ENCODE measurements around the gene RYR1. TPM values are rescaled to one million over a fixed set of nuclear protein-coding genes. Genes with fewer than 3 reads are reported as not detected.

Gene RYR1
- total RNA-seq, 4 donors from 2014 or later, result 0.54 to 1.6 (median 0.61) TPM

DNA sequence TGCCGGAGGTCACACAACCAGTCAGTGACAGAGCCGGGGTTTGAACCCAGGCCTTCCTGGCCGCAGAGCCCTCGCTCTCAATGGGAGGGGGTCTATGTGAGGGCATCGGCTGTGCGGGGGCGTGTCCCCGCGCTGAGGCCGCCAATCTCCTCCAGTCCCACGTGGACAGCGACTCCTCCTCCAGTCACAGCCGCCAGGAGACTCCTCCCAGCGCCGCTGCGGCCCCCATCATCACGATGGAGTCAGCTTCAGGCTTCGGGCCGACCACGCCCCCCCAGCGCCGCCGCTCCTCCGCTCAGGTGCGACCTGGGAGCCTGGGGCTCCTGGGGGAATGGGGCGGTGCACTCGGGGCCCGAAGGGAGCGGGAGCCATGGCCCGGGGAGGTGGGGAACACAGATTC lies 39.0 kb upstream of the RYR1 start:
- Histone ChIP-seq H3K27ac (no peak overlapping the region), H3K4me3 (replicated peaks in 1 of 3) (no peak overlapping the region), H3K4me1 (peaks cover 0 to 5% of the 10 kb centered on the region in 2 donors), H3K9me3 (no peaks in the 10 kb centered on the region), H3K36me3 (no peaks in the 10 kb centered on the region), H3K27me3 (no peaks in the 10 kb centered on the region)
- intact Hi-C loops (cut with DNase I), result no loop called here
- no peak for DNase-seq
- TF ChIP-seq, protein P1, sequence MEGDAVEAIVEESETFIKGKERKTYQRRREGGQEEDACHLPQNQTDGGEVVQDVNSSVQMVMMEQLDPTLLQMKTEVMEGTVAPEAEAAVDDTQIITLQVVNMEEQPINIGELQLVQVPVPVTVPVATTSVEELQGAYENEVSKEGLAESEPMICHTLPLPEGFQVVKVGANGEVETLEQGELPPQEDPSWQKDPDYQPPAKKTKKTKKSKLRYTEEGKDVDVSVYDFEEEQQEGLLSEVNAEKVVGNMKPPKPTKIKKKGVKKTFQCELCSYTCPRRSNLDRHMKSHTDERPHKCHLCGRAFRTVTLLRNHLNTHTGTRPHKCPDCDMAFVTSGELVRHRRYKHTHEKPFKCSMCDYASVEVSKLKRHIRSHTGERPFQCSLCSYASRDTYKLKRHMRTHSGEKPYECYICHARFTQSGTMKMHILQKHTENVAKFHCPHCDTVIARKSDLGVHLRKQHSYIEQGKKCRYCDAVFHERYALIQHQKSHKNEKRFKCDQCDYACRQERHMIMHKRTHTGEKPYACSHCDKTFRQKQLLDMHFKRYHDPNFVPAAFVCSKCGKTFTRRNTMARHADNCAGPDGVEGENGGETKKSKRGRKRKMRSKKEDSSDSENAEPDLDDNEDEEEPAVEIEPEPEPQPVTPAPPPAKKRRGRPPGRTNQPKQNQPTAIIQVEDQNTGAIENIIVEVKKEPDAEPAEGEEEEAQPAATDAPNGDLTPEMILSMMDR (IDR thresholded peaks at IDR 0.05), result no peak
- TF ChIP-seq POLR2A (IDR thresholded peaks at IDR 0.05), result no peak
- WGBS, 2 donors, result 2 to 21% methylated on average over 7 to 9 of the region's 30 CpGs

DNA sequence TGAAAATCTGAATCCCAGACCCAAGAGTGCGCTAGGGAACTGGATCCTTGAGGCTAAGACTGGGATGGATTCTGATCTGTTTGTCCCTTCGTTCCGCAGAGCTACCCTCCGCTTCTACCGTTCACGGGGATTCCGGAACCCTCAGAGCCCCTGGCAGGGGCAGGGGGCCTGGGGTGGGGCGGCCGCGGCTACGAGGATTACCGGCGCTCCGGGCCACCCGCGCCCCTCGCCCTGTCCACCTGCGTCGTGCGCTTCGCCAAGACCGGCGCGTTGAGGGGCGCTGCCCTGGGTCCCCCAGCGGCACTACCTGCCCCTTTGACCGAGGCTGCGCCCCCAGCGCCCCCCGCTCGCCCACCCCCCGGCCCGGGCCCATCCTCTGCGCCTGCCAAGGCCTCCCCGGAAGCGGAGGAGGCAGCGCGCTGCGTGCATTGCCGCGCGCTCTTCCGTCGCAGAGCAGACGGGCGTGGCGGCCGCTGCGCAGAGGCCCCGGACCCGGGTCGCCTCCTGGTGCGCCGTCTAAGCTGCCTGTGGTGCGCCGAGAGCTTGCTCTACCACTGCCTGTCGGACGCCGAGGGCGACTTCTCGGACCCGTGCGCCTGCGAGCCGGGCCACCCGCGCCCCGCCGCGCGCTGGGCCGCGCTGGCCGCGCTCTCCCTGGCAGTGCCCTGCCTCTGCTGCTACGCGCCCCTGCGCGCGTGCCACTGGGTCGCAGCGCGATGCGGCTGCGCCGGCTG lies 37.9 kb upstream of the RYR1 start:
- no peak overlapping the region for H3K4me3 ChIP-seq (replicated peaks in 1 of 3)
- no peaks in the 10 kb centered on the region for H3K36me3 ChIP-seq
- no peaks in the 10 kb centered on the region for H3K27me3 ChIP-seq
- WGBS, 2 donors, result 10 to 30% methylated on average over 6 to 36 of the region's 86 CpGs
- DNase-seq, result no peak
- TF ChIP-seq, protein P1 (IDR thresholded peaks at IDR 0.05), result no peak
- TF ChIP-seq POLR2A (IDR thresholded peaks at IDR 0.05), result no peak
- peaks cover 0 to 4% of the 10 kb centered on the region in 2 donors for H3K4me1 ChIP-seq
- no peaks in the 10 kb centered on the region for H3K9me3 ChIP-seq
- intact Hi-C loops (cut with DNase I), result no loop called here
- no peak overlapping the region for H3K27ac ChIP-seq

DNA sequence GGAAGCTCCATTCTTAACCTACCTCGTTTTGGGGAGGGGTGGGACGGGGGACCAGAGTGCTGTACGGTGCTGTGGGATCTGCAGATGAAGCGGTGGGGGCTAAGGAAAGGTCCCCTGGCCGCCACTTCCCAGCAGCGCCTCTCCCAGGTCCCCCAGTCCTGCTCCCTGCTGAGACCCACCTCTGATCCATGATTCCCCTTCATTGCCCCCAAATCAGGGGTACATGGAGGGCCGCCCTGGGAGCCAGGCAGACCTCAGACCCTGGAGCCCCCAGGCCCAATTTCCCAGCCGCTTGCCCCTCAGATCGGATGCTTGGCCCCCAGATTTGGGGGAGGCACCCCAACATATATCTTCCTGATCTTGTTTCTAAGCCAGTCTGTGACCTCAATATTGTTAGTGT lies 34.4 kb upstream of the RYR1 start:
- TF ChIP-seq, protein P1 (IDR thresholded peaks at IDR 0.05), result no peak
- TF ChIP-seq POLR2A (IDR thresholded peaks at IDR 0.05), result no peak
- no peak overlapping the region for H3K4me3 ChIP-seq (replicated peaks in 1 of 3)
- no peak overlapping the region for H3K27ac ChIP-seq
- no peaks in the 10 kb centered on the region for H3K9me3 ChIP-seq
- intact Hi-C loops (cut with DNase I), result no loop called here
- WGBS, 2 donors, result 45 to 50% methylated on average over 7 to 9 of the region's 9 CpGs
- H3K36me3 ChIP-seq, result no peaks in the 10 kb centered on the region
- H3K4me1 ChIP-seq, result peaks cover 5 to 9% of the 10 kb centered on the region in 2 donors
- no peak for DNase-seq
- no peaks in the 10 kb centered on the region for H3K27me3 ChIP-seq

DNA sequence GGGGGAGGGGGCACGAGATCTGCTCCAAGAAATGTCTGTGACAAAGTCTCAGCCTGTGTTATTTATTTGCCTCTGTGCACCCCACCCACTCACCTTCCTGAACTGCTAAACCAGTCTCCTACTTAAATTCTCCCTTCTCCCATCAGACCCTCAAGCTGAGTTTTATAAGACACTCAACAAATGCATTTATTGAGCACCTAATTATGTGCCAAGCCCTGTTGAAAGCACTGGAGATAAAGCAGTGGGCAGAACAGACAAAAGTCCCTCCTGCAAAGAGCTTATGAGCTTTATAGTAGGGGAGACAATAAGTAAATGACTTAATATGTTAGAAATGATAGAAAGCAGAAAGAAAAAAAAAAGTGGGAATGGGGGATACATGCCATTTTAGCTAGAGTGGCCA lies 34.0 kb upstream of the RYR1 start:
- Histone ChIP-seq H3K27ac (no peak overlapping the region), H3K36me3 (no peaks in the 10 kb centered on the region), H3K27me3 (no peaks in the 10 kb centered on the region), H3K4me3 (replicated peaks in 1 of 3) (no peak overlapping the region), H3K4me1 (peaks cover 5 to 8% of the 10 kb centered on the region in 2 donors), H3K9me3 (no peaks in the 10 kb centered on the region)
- no peak for TF ChIP-seq POLR2A (IDR thresholded peaks at IDR 0.05)
- TF ChIP-seq, protein P1 (IDR thresholded peaks at IDR 0.05), result no peak
- intact Hi-C loops (cut with DNase I), result no loop called here
- WGBS, 2 donors, result 86 to 93% methylated on average over 1 of the region's 1 CpG
- no peak for DNase-seq

DNA sequence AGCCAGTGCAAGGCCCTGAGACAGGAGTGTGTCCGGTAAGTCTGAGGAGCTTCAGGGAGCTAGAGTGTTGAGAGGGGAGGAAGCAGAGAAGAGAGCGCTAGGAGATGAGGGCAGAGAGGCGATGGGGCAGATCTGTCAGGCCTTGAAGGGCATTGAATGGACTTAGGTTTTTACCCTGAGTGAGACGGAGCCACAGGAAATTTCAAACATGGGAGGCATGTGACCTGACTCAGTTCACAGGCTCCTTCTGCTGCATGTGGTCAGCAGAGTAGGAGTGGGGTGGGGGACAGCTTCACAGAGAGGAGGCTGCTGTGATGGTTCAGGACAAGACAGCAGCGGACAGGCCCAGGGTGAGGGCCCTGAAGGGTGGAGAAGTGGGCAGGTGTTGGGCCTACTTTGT lies 33.1 kb upstream of the RYR1 start:
- Histone ChIP-seq H3K27ac (no peak overlapping the region), H3K9me3 (no peaks in the 10 kb centered on the region), H3K4me1 (peaks cover 5 to 7% of the 10 kb centered on the region in 2 donors), H3K27me3 (no peaks in the 10 kb centered on the region), H3K4me3 (replicated peaks in 1 of 3) (no peak overlapping the region), H3K36me3 (no peaks in the 10 kb centered on the region)
- no peak for TF ChIP-seq POLR2A (IDR thresholded peaks at IDR 0.05)
- TF ChIP-seq, protein P1 (IDR thresholded peaks at IDR 0.05), result no peak
- DNase-seq, result no peak
- WGBS, 2 donors, result 56 to 62% methylated on average over 5 of the region's 5 CpGs
- intact Hi-C loops (cut with DNase I), result loop anchor here (10.0 kb wide), 1 partner anchor 524 kb away; no protein-coding TSS in a partner anchor

All from thyroid gland (tissue), 4 donors.